Measurements from ENCODE around the gene PRMT1. TPM values are rescaled to one million over a fixed set of nuclear protein-coding genes. Genes with fewer than 3 reads are reported as not detected.
A peak's percentile ranks its signal among the peaks of the same experiment; 100 is the strongest.

PRMT1 gene
- total RNA-seq, 2 donors from 2014 or later, result 83.9 to 97.7 TPM

DNA sequence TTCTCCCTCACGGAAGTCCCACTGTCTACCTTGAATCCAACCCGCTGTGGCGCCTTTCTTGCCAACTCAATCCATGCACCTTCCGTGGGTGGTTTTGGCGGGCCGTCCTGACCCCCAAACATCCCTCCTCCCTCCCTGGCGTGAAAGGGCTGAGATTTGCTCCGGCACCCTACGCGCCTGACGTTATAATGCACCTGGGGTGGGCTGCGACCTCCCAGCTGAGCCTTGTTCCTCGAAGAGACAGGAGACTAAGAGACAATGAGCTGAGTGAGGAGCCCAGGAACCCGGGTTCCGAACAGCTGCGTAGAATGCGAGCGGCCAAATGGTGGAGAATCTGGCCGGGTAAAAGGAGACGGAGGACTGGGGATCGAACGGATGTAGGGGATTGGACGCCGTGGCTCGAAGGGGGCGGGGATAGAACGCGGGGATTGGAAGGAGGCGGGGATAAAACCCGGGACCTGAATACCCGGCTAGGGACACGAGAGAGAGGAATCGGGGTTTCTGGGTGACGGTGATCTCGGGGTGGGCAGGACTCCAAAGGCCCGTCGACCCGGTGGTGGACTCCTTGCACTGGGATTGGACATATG lies 13.7 kb downstream of the PRMT1 start, which contains the start of gene CPT1C:
Gene CPT1C, plus strand, starts transcription at position 461 of the 587 bp plus-strand sequence. CDS start 1,137 bp downstream, outside the sequence.
- Mint-ChIP-seq H3K4me1 (peaks cover 27% of the 10 kb centered on the region), H3K27ac (peak within 1 kb of the TSS; percentile 93), H3K36me3 (ENCODE audit: low read depth) (peaks cover 4% of the 10 kb centered on the region), H3K27me3 (peaks cover 13% of the 10 kb centered on the region), H3K4me3 (peak within 1 kb of the TSS; percentile 96)
- peak; percentile 66 for ATAC-seq
- DNase-seq, result peak in 1 of 3 donors; percentile 51
- no peaks in the 10 kb centered on the region for H3K9me3 ChIP-seq (ENCODE audit: control insufficient read depth, low read length, poor library complexity, severe bottlenecking)

DNA sequence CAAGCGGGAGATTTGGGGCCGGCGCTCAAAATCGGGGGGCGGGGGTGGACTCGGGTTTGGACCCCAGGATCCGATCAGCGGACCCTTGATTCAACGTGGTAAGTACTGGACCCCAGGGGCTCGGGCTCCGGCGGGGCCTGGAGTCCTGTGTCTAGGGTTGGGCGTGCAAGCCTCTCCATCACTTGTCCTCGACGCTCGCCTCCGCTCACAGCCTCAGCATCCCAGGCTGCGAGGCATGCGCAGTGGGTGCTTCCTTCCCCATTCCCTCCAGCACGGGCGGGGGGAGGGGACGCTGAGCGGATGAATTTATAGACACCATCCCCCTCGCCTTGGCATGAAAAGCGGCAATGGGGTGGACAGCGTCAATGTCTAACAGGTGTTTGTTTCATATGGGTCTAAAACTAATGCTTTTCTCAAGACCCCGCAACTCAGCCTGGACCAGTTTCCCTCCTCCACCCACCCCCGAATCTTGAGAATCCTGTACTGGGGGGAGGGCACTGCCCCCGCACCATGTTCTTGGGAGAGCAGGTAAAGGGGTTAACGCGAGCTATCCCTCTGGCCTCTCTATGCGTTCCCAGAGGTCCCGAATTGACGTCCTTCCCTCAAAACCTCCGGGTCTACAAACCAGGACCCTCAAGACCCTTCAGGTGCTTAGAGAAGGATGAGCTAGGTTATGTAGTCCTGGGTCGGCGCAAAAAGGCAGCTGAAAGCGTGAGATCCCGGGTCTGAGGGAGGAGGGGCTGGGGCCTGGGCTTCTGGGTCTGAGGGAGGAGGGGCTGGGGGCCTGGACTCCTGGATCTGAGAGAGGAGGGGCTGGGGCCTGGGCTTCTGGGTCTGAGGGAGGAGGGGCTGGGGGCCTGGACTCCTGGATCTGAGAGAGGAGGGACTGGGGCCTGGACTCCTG lies 14.4 kb downstream of the PRMT1 start:
- DNase-seq, result no peak
- H3K4me1 Mint-ChIP-seq, result peaks cover 27% of the 10 kb centered on the region
- H3K27me3 Mint-ChIP-seq, result peaks cover 13% of the 10 kb centered on the region
- peak; percentile 39 for ATAC-seq
- H3K36me3 Mint-ChIP-seq (ENCODE audit: low read depth), result peaks cover 3% of the 10 kb centered on the region
- peak overlapping the region; percentile 93 for H3K27ac Mint-ChIP-seq
- H3K9me3 ChIP-seq (ENCODE audit: control insufficient read depth, low read length, poor library complexity, severe bottlenecking), result no peaks in the 10 kb centered on the region
- H3K4me3 Mint-ChIP-seq, result peak overlapping the region; percentile 96

DNA sequence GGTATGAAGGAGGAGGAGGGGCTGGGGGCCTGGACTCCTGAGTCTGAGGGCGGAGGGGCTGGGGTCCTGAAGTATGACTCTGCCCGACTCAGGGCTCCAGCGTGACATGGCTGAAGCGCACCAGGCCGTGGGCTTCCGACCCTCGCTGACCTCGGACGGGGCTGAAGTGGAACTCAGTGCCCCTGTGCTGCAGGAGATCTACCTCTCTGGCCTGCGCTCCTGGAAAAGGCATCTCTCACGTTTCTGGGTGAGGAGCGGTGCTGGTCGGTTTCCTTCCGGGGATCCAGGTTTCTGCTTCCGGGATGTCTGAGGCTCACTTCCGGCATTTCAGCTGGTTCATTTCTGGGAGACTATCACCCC lies 15.1 kb downstream of the PRMT1 start:
- H3K27ac Mint-ChIP-seq, result no peak overlapping the region
- peaks cover 3% of the 10 kb centered on the region for H3K36me3 Mint-ChIP-seq (ENCODE audit: low read depth)
- H3K27me3 Mint-ChIP-seq, result peaks cover 13% of the 10 kb centered on the region
- H3K9me3 ChIP-seq (ENCODE audit: control insufficient read depth, low read length, poor library complexity, severe bottlenecking), result no peaks in the 10 kb centered on the region
- no peak for DNase-seq
- H3K4me1 Mint-ChIP-seq, result peaks cover 25% of the 10 kb centered on the region
- ATAC-seq, result no peak
- peak overlapping the region; percentile 43 for H3K4me3 Mint-ChIP-seq

DNA sequence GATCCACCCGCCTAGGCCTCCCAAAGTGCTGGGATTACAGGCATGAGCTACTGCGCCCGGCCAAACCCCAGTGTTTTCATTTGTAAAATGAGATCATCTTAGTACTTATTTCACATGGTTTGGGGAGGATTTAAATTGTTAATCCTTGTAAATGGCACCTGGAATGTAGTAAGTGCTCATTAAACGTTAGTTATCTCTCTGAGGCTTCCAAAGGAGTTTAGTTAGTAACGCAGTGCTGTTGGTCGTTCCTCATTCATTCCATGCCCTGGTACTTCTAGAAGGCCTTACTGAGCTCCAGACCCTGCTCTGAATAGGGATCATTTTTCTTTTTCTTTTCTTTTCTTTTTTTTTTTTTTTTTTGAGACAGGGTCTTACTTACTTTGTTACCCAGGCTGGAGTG lies 19.0 kb downstream of the PRMT1 start:
- Mint-ChIP-seq H3K27me3 (peaks cover under 1% of the 10 kb centered on the region), H3K4me3 (no peak overlapping the region), H3K4me1 (no peaks in the 10 kb centered on the region), H3K36me3 (ENCODE audit: low read depth) (no peaks in the 10 kb centered on the region), H3K27ac (no peak overlapping the region)
- DNase-seq (no peak), ATAC-seq (no peak)
- H3K9me3 ChIP-seq (ENCODE audit: control insufficient read depth, low read length, poor library complexity, severe bottlenecking), result no peaks in the 10 kb centered on the region

DNA sequence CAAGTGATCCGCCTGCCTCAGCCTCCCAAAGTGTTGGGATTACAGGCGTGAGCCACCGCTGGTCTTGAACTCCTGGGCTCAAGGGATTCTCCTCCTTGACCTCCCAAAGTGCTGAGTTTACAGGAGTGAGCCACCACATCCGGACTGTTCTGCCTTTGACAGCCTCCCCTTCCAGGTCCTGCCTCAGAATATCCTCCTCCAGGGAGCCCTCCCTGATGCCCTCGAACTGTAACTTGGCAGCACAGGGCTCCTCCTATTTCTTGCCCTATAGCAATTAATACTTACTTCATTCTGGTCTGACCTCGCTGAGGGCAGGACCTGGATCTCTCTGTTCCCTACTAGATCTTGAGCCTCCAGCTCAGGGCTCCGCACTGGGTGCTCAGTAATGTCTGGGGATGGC lies 19.8 kb downstream of the PRMT1 start:
- DNase-seq (no peak), ATAC-seq (no peak)
- Mint-ChIP-seq H3K4me1 (no peaks in the 10 kb centered on the region), H3K4me3 (no peak overlapping the region), H3K36me3 (ENCODE audit: low read depth) (no peaks in the 10 kb centered on the region), H3K27me3 (no peaks in the 10 kb centered on the region), H3K27ac (no peak overlapping the region)
- no peaks in the 10 kb centered on the region for H3K9me3 ChIP-seq (ENCODE audit: control insufficient read depth, low read length, poor library complexity, severe bottlenecking)

DNA sequence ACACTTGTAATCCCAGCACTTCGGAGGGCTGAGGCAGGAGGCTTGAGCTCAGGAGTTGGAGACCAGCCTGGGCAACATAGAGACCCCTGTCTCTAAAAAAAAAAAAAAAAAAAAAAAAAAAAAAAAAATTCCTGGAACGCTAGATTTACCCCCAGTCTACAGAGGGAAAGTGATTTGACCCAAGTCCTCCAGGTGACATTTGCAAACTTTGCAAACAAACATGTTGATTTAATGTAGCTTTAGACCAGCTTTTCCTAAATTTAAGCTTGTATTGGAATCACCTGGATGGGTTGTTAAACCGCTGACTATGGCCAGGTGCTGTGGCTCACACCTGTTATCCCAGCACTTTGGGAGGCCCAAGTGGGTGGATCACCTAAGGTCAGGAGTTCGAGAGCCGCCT lies 22.3 kb downstream of the PRMT1 start:
- ATAC-seq, result no peak
- DNase-seq, result no peak
- no peak overlapping the region for H3K27ac Mint-ChIP-seq
- H3K9me3 ChIP-seq (ENCODE audit: control insufficient read depth, low read length, poor library complexity, severe bottlenecking), result no peaks in the 10 kb centered on the region
- no peaks in the 10 kb centered on the region for H3K4me1 Mint-ChIP-seq
- no peak overlapping the region for H3K4me3 Mint-ChIP-seq
- H3K36me3 Mint-ChIP-seq (ENCODE audit: low read depth), result no peaks in the 10 kb centered on the region
- no peaks in the 10 kb centered on the region for H3K27me3 Mint-ChIP-seq

DNA sequence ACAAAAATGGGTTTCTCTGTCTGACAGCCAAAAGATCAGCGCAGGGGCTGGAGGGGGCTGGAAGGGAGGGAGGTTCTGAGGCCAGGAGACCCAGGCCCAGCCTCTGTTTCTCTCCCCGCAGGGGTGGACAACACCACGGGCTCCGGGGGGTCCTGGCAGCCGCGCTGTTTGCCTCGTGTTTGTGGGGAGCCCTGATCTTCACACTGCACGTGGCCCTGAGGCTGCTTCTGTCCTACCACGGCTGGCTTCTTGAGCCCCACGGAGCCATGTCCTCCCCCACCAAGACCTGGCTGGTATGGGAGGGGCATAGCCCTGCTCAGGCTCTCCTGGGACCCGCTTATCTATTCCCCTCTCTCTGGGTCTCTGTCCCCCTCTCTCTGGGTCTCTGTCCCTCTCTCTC lies 23.5 kb downstream of the PRMT1 start:
- no peaks in the 10 kb centered on the region for H3K9me3 ChIP-seq (ENCODE audit: control insufficient read depth, low read length, poor library complexity, severe bottlenecking)
- H3K36me3 Mint-ChIP-seq (ENCODE audit: low read depth), result no peaks in the 10 kb centered on the region
- H3K27me3 Mint-ChIP-seq, result no peaks in the 10 kb centered on the region
- no peak overlapping the region for H3K27ac Mint-ChIP-seq
- no peak for ATAC-seq
- no peaks in the 10 kb centered on the region for H3K4me1 Mint-ChIP-seq
- no peak for DNase-seq
- no peak overlapping the region for H3K4me3 Mint-ChIP-seq

DNA sequence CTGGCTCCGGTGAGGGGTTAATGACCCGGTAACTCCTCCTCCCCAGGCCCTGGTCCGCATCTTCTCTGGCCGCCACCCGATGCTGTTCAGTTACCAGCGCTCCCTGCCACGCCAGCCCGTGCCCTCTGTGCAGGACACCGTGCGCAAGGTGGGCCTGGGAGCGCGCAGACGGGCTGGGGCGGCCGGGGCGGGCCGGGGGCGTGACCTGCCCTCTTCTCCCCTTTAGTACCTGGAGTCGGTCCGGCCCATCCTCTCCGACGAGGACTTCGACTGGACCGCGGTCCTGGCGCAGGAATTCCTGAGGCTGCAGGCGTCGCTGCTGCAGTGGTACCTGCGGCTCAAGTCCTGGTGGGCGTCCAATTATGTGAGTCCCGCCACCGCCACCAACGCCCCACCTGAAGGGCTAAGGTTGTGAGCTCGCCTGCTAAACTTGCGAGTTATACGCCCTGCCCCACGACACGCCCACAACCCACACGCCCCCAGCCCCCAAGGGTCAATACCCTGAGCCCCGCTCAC lies 24.3 kb downstream of the PRMT1 start:
- Mint-ChIP-seq H3K4me1 (no peaks in the 10 kb centered on the region), H3K36me3 (ENCODE audit: low read depth) (no peaks in the 10 kb centered on the region), H3K27ac (no peak overlapping the region), H3K4me3 (no peak overlapping the region), H3K27me3 (no peaks in the 10 kb centered on the region)
- DNase-seq (no peak), ATAC-seq (no peak)
- no peaks in the 10 kb centered on the region for H3K9me3 ChIP-seq (ENCODE audit: control insufficient read depth, low read length, poor library complexity, severe bottlenecking)

DNA sequence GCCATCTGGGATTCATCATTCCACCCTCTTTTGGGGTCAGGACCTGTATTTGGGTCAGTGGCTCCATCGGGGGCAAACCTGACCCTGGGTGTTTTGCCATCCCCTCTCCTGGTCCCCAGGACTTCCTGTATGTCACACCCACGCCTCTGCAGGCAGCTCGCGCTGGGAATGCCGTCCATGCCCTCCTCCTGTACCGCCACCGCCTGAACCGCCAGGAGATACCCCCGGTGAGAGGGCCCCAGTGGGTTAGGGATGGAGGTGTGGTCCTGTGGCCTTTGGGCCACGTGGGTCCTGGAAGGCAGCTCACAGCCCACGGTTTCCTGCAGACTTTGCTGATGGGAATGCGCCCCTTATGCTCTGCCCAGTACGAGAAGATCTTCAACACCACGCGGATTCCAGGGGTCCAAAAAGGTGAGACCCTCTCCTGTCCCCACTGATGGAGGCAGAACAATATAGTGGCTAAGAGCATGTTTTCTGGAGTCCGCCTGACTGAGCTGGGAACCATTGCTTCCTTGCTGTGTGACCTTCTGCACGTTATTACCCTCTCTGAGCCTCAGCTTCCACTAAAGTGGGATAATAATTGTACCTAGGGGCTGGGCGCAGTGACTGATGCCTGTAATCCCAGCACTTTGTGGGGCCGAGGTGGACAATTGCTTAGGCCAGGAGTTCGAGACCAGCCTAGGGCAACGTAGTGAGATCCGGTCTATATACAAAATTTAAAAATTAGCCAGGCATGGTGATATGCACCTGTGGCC lies 28.0 kb downstream of the PRMT1 start:
- H3K4me3 Mint-ChIP-seq, result no peak overlapping the region
- no peaks in the 10 kb centered on the region for H3K9me3 ChIP-seq (ENCODE audit: control insufficient read depth, low read length, poor library complexity, severe bottlenecking)
- no peaks in the 10 kb centered on the region for H3K27me3 Mint-ChIP-seq
- peaks cover 5% of the 10 kb centered on the region for H3K36me3 Mint-ChIP-seq (ENCODE audit: low read depth)
- ATAC-seq (no peak), DNase-seq (no peak)
- H3K27ac Mint-ChIP-seq, result no peak overlapping the region
- H3K4me1 Mint-ChIP-seq, result peaks cover 2% of the 10 kb centered on the region

DNA sequence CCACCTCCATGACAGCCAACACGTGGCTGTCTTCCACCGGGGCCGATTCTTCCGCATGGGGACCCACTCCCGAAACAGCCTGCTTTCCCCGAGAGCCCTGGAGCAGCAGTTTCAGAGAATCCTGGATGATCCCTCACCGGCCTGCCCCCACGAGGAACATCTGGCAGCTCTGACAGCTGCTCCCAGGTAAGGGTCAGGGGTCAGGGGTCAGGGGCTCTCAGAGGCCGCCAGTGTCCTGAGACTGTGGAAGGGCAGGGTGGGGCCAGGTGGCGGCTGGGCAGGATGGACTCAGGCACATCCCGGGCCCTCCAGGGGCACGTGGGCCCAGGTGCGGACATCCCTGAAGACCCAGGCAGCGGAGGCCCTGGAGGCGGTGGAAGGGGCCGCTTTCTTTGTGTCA lies 28.8 kb downstream of the PRMT1 start:
- Mint-ChIP-seq H3K27ac (no peak overlapping the region), H3K27me3 (peaks cover 5% of the 10 kb centered on the region), H3K36me3 (ENCODE audit: low read depth) (peaks cover 5% of the 10 kb centered on the region), H3K4me1 (peaks cover 2% of the 10 kb centered on the region), H3K4me3 (peak overlapping the region; percentile 52)
- ATAC-seq (no peak), DNase-seq (no peak)
- no peaks in the 10 kb centered on the region for H3K9me3 ChIP-seq (ENCODE audit: control insufficient read depth, low read length, poor library complexity, severe bottlenecking)

DNA sequence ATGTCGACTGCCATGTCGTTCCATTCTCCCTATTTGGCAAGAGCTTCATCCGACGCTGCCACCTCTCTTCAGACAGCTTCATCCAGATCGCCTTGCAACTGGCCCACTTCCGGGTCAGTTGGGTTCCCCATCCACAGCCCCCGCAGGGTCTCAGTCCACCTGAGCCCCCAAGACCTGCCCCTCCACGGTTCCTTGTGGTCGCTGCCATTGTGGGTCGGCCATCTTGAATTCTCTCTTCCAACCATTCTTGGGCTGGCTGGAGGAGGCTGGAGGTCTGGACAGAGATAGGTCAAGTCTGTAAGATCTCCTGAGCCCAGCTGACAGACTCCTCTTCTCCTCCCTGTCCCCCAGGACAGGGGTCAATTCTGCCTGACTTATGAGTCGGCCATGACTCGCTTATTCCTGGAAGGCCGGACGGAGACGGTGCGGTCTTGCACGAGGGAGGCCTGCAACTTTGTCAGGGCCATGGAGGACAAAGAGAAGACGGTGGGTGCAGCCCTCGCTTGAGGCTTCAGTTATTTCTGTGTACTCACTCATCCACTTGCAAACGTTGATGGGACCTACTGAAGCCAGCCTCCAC lies 33.4 kb downstream of the PRMT1 start:
- no peak for ATAC-seq

DNA sequence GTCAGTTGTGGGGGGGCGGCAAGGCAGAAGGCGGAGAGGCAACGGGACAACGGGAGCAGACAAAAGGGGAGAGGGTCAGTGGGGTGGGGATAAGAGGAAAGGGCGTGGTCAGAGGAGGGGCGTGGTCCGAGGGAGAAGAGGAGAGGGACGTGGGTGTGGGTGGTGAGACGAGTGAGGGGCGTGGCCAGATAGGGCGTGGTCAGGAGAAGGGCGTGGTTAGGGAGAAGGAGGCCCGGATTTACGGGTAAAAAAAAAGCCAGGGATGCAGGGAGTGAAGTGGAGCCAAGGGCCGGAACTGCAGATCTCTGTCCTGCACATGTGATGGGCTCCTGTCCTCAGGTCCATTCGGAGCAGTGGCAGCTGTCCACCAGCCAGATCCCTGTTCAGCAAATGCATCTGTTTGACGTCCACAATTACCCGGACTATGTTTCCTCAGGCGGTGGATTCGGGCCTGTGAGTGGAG lies 35.4 kb downstream of the PRMT1 start:
- H3K36me3 Mint-ChIP-seq (ENCODE audit: low read depth), result peaks cover 5% of the 10 kb centered on the region
- peaks cover 8% of the 10 kb centered on the region for H3K4me1 Mint-ChIP-seq
- peaks cover 5% of the 10 kb centered on the region for H3K27me3 Mint-ChIP-seq
- DNase-seq (no peak), ATAC-seq (no peak)
- no peak overlapping the region for H3K27ac Mint-ChIP-seq
- H3K9me3 ChIP-seq (ENCODE audit: control insufficient read depth, low read length, poor library complexity, severe bottlenecking), result no peaks in the 10 kb centered on the region
- H3K4me3 Mint-ChIP-seq, result no peak overlapping the region

More for the DNA sequence above, 33.4 kb downstream of the PRMT1 start:
- Mint-ChIP-seq H3K36me3 (ENCODE audit: low read depth) (peaks cover 5% of the 10 kb centered on the region), H3K4me1 (peaks cover 9% of the 10 kb centered on the region), H3K4me3 (no peak overlapping the region), H3K27ac (no peak overlapping the region), H3K27me3 (peaks cover 5% of the 10 kb centered on the region)
- no peak for DNase-seq
- H3K9me3 ChIP-seq (ENCODE audit: control insufficient read depth, low read length, poor library complexity, severe bottlenecking), result no peaks in the 10 kb centered on the region
